ENCODE results near the gene PCGF3.

The PCGF3 gene, protein sequence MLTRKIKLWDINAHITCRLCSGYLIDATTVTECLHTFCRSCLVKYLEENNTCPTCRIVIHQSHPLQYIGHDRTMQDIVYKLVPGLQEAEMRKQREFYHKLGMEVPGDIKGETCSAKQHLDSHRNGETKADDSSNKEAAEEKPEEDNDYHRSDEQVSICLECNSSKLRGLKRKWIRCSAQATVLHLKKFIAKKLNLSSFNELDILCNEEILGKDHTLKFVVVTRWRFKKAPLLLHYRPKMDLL

DNA sequence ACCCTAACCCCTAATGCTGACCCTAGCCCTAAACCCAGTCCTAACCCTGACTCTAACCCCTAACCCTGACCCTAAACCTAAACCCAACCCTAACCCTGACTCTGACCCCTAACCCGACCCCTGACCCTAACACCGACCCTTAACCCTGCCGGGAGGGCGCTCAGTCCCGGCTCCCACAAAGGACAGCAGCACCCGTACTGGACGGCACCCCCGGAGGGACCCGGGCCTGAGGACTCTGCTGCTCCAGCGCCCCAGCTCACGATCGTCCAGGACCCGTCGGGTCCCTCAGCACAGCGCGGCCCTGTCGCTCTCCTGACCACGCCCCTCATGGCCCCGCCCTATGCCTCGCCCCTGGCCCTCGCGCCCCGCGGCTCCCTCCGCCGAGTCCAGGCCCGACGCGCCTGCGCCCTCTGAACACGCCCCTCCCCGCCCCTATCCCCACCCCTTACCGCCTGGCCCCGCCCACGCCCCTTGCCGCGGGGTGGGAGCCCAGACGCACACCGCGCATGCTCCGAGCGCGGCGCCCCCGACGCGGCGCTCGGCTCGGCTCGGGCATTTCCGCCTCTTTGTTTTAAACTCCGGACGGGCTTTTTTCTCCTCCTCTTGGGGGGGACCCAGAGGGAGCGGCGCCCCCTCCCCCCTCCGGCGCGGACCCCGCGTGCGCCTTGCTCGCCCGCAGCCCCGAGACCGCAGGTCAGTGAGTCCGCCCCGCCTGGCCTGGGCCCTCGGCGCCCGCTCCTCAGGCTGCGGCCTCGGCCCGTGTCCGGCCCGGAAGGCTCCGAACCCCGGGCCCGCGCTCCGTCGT is at the start of gene PCGF3:
PCGF3 (plus strand) TSS at position 555 of the 805 bp plus-strand sequence. CDS start 27,849 bp downstream, outside the sequence.
- Histone ChIP-seq H3K36me3 (ENCODE audit: control insufficient read depth, insufficient read depth, low read length) (no peaks in the 10 kb centered on the region), H3K4me3 (ENCODE audit: low read length) (peak within 1 kb of the TSS; percentile 88), H3K9ac (ENCODE audit: low read length) (peak within 1 kb of the TSS; percentile 93), H3K27me3 (ENCODE audit: control insufficient read depth, insufficient read depth, low read length) (no peaks in the 10 kb centered on the region), H3K4me1 (ENCODE audit: control insufficient read depth, insufficient read depth, low read length) (peaks cover 13% of the 10 kb centered on the region), H3K27ac (ENCODE audit: low read depth, low read length) (peak within 1 kb of the TSS; percentile 72)

DNA sequence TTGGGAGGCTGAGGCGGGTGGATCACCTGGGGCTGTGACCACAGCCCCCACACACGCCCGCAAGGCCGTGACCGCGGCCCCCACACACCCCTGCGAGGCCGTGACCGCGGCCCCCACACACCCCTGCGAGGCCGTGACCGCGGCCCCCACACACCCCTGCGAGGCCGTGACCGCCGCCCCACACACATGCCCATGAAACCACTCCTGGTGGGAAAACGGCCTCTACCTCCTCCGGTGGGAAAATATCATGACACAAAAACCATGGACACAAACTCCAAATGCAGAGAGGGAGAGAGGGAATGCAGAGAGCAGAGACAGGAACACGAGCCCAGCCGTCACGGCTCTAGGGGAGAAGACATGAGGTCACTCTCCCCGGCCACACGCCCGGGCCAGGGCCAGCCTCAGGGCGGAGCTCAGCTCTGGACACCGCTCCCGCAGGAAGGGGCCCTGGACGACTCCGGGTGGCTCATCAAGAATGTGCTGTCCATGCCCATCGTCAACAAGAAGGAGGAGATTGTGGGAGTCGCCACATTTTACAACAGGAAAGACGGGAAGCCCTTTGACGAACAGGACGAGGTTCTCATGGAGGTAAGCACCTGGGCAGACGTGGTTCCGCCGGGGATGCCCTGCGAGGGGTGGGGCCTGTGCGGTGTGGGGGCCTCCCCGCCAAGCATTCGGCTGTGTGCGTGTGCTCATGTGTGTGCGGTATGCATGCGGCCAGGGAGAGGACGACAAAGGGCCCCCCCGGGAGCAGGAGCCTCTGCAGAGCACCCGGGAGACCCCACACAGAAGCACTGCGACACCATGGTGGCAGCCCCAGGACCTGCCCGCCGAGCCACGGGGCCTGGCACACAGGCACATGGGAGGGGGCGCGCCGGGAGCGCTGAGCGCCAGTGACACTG is 48.9 kb upstream of the PCGF3 start:
- no peaks in the 10 kb centered on the region for H3K4me1 ChIP-seq (ENCODE audit: control insufficient read depth, insufficient read depth, low read length)
- no peaks in the 10 kb centered on the region for H3K36me3 ChIP-seq (ENCODE audit: control insufficient read depth, insufficient read depth, low read length)
- no peak overlapping the region for H3K27ac ChIP-seq (ENCODE audit: low read depth, low read length)
- H3K27me3 ChIP-seq (ENCODE audit: control insufficient read depth, insufficient read depth, low read length): no peaks in the 10 kb centered on the region
- no peak overlapping the region for H3K4me3 ChIP-seq (ENCODE audit: low read length)
- no peak overlapping the region for H3K9ac ChIP-seq (ENCODE audit: low read length)

DNA sequence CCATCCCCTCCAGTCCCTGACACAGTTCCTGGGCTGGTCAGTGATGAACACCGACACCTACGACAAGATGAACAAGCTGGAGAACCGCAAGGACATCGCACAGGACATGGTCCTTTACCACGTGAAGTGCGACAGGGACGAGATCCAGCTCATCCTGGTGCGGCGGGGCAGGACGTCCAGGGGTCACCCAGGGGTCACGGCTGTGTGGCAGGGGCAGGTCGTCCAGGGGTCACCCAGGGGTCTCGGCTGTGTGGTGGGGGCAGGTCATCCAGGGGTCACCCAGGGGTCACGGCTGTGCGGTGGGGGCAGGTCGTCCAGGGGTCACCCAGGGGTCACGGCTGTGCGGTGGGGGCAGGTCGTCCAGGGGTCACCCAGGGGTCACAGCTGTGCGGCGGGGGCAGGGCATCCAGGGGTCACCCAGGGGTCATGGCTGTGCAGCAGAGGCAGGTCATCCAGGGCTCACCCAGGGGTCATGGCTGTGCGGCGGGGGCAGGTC is 48.2 kb upstream of the PCGF3 start:
- H3K4me3 ChIP-seq (ENCODE audit: low read length): no peak overlapping the region
- H3K4me1 ChIP-seq (ENCODE audit: control insufficient read depth, insufficient read depth, low read length): no peaks in the 10 kb centered on the region
- H3K36me3 ChIP-seq (ENCODE audit: control insufficient read depth, insufficient read depth, low read length): no peaks in the 10 kb centered on the region
- H3K27ac ChIP-seq (ENCODE audit: low read depth, low read length): no peak overlapping the region
- H3K27me3 ChIP-seq (ENCODE audit: control insufficient read depth, insufficient read depth, low read length): no peaks in the 10 kb centered on the region
- H3K9ac ChIP-seq (ENCODE audit: low read length): no peak overlapping the region

DNA sequence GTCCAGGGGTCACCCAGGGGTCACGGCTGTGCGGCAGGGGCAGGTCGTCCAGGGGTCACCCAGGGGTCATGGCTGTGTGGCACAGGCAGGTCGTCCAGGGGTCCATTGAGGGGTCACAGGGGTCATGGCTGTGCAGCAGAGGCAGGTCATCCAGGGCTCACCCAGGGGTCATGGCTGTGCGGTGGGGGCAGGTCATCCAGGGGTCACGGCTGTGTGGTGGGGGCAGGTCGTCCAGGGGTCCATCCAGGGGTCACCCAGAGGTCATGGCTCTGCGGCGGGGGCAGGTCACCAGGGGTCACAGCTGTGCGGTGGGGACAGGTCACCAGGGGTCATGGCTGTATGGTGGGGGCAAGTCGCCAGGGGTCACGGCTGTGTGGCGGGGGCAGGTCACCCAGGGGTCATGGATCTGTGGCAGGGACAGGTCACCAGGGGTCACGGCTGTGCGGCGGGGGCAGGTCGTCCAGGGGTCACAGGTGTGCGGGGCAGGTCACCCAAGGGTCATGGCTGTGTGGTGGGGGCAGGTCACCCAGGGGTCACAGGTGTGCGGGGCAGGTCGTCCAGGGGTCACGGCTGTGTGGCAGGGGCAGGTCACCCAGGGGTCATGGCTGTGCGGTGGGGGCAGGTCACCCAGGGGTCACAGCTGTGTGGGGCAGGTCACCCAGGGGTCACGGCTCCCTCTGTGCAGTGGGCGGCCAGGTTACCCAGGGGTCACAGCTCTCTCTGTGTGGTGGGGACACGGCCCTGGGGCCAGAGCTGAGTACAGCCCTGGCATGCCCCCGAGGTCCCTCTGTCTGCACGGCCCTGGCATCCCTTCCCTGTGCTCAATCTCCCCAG is 47.6 kb upstream of the PCGF3 start:
- Histone ChIP-seq H3K4me3 (ENCODE audit: low read length) (no peak overlapping the region), H3K9ac (ENCODE audit: low read length) (no peak overlapping the region), H3K27me3 (ENCODE audit: control insufficient read depth, insufficient read depth, low read length) (no peaks in the 10 kb centered on the region), H3K4me1 (ENCODE audit: control insufficient read depth, insufficient read depth, low read length) (no peaks in the 10 kb centered on the region), H3K27ac (ENCODE audit: low read depth, low read length) (no peak overlapping the region), H3K36me3 (ENCODE audit: control insufficient read depth, insufficient read depth, low read length) (no peaks in the 10 kb centered on the region)

DNA sequence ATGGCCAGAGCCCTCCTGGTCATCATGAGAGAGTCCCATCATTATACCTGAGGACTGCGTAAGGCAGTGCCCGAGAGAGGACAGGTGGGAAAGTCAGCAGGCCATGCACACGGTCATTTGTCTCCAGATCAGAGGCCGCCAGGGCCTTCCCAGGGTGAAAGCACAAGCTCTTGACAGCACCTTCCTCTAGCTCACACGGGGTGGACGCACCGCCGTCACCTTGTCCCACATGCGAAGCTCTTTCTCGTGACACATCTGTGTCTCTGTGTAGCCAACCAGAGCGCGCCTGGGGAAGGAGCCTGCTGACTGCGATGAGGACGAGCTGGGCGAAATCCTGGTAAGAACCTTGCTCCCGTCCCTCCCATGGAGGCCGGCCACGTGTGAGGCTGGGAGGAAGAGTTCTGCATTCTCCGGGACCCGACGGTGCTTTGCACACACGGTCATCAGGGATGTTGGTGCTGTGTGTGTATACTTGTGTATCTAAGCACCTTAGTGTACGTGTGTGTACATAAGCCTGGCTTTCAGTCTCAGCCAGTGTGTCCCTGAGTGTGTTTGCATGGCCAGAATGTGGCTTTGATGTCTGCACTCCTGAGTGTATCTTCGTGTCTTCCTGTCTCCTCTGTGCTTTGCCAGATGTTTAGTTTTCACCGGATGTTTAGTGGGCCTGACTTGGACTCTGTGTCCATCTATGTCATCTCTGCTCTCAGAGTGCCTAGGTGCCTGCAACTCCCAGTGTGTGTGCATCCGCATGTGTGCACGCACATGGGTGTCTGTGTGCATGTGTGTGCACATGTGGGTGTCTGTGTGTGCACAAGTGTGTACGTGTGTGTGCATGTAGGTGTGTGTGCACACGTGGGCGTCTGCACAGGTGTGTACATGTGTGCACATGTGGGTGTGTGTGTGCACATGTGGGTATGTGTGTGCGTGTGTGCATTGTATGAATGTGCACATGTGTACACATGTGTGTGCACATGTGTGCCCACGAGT is 46.7 kb upstream of the PCGF3 start:
- no peaks in the 10 kb centered on the region for H3K4me1 ChIP-seq (ENCODE audit: control insufficient read depth, insufficient read depth, low read length)
- H3K36me3 ChIP-seq (ENCODE audit: control insufficient read depth, insufficient read depth, low read length): no peaks in the 10 kb centered on the region
- H3K27ac ChIP-seq (ENCODE audit: low read depth, low read length): no peak overlapping the region
- no peaks in the 10 kb centered on the region for H3K27me3 ChIP-seq (ENCODE audit: control insufficient read depth, insufficient read depth, low read length)
- H3K4me3 ChIP-seq (ENCODE audit: low read length): no peak overlapping the region
- H3K9ac ChIP-seq (ENCODE audit: low read length): no peak overlapping the region

DNA sequence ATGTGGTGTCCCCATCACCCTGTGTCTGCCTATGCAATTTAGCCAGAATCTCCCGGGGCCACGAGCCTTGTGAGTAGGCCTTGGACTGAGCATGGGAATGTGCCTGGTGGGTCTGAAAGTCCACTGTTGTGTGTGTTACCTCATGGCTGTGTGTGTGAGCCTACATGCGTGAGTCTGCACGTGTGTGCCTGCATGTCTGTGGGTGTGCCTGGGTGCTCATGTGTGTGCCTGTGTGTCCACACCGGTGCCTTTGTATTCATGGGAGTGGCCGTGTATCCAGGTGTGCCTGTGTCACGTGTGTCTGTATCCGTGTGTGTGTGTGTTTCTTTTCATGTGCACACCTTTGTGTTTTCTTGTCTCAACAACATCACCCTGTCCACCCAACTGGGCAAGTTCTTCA is 45.8 kb upstream of the PCGF3 start:
- no peak overlapping the region for H3K4me3 ChIP-seq (ENCODE audit: low read length)
- H3K4me1 ChIP-seq (ENCODE audit: control insufficient read depth, insufficient read depth, low read length): no peaks in the 10 kb centered on the region
- no peaks in the 10 kb centered on the region for H3K36me3 ChIP-seq (ENCODE audit: control insufficient read depth, insufficient read depth, low read length)
- H3K27me3 ChIP-seq (ENCODE audit: control insufficient read depth, insufficient read depth, low read length): no peaks in the 10 kb centered on the region
- no peak overlapping the region for H3K27ac ChIP-seq (ENCODE audit: low read depth, low read length)
- H3K9ac ChIP-seq (ENCODE audit: low read length): no peak overlapping the region

DNA sequence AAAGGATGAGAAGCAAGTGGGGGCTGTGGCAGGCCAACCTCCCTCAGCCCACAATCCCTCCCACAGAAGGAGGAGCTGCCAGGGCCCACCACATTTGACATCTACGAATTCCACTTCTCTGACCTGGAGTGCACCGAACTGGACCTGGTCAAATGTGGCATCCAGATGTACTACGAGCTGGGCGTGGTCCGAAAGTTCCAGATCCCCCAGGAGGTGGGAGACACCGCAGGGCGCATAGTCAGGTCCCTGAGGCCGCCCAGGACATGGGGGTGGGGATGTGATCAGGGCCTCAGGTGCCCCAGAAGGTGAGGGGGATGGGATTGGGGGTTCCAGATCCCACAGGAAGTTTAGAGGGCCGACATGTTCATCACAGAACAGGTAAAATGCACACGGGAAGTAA is 45.2 kb upstream of the PCGF3 start:
- Histone ChIP-seq H3K27ac (ENCODE audit: low read depth, low read length) (no peak overlapping the region), H3K27me3 (ENCODE audit: control insufficient read depth, insufficient read depth, low read length) (no peaks in the 10 kb centered on the region), H3K4me3 (ENCODE audit: low read length) (no peak overlapping the region), H3K36me3 (ENCODE audit: control insufficient read depth, insufficient read depth, low read length) (no peaks in the 10 kb centered on the region), H3K4me1 (ENCODE audit: control insufficient read depth, insufficient read depth, low read length) (no peaks in the 10 kb centered on the region), H3K9ac (ENCODE audit: low read length) (no peak overlapping the region)

DNA sequence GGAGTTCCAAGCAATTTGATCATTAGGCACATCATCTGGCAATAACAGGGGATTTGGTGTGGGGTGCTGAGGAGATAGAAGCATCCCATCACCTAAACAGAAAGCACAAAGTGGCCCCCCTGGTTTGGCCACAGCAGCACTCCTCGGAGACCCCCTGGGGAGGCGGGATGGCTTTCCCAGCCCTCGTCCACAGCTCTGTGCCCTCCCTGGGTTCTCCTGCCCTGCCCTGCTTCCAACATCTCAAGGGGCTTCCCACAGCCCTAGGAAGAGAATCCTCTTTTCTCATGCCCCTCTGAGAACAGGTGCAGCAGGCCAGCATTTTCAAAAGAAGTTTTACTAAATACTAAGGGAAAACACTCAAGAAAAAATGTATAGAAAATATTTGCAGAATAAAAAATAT is 44.4 kb upstream of the PCGF3 start:
- Histone ChIP-seq H3K4me1 (ENCODE audit: control insufficient read depth, insufficient read depth, low read length) (no peaks in the 10 kb centered on the region), H3K9ac (ENCODE audit: low read length) (no peak overlapping the region), H3K36me3 (ENCODE audit: control insufficient read depth, insufficient read depth, low read length) (no peaks in the 10 kb centered on the region), H3K27ac (ENCODE audit: low read depth, low read length) (no peak overlapping the region), H3K27me3 (ENCODE audit: control insufficient read depth, insufficient read depth, low read length) (no peaks in the 10 kb centered on the region), H3K4me3 (ENCODE audit: low read length) (no peak overlapping the region)

DNA sequence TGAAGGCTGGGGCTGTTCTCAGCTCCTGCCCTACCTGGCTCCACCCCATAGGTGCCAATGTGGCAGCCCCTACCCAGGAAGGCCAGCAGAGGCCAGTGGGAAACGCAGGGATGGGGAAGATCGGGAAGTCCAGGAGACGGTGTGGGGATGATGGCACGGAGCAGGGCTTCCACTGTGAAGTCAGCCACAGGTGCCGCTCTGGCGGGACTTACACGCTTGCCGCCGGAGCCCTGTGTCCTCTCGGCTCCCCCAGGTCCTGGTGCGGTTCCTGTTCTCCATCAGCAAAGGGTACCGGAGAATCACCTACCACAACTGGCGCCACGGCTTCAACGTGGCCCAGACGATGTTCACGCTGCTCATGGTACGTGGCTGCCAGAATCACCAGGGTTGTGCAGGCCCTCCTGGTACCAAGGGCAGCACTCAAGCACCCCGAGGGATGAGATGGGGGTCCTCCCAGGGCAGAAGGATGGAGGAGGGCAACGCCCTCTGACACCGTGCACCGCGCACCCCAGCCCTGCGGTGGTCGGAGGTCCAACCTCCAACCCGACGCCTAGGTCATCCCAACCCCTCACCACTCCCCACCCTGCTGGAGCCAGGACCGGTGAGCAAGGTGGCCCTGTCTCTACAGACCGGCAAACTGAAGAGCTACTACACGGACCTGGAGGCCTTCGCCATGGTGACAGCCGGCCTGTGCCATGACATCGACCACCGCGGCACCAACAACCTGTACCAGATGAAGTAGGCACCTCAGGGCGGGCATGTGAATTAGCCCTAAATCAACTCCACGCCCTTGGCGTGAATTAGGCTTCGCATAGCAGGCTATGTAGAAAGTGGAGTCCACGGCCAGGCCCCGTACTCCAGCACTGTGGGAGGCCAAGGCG is 43.5 kb upstream of the PCGF3 start:
- Histone ChIP-seq H3K4me3 (ENCODE audit: low read length) (no peak overlapping the region), H3K4me1 (ENCODE audit: control insufficient read depth, insufficient read depth, low read length) (no peaks in the 10 kb centered on the region), H3K27me3 (ENCODE audit: control insufficient read depth, insufficient read depth, low read length) (no peaks in the 10 kb centered on the region), H3K27ac (ENCODE audit: low read depth, low read length) (no peak overlapping the region), H3K9ac (ENCODE audit: low read length) (no peak overlapping the region), H3K36me3 (ENCODE audit: control insufficient read depth, insufficient read depth, low read length) (no peaks in the 10 kb centered on the region)

DNA sequence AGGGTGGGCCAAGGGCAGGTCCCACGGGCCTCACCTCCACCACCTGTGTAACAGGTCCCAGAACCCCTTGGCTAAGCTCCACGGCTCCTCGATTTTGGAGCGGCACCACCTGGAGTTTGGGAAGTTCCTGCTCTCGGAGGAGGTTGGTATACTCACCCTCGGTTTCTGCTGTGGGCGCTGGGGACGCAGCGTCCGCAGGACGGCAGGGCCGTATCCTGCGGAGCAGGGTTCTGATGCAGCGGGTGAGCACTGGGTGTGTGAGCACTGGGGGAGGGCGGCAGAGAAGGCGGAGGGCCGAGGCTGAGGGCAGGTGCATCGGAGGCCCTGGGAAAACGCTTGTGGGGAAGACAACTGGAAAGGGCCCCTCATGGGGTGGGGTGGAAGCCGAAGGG is 42.6 kb upstream of the PCGF3 start:
- Histone ChIP-seq H3K4me3 (ENCODE audit: low read length) (peak overlapping the region; percentile 66), H3K9ac (ENCODE audit: low read length) (no peak overlapping the region), H3K27ac (ENCODE audit: low read depth, low read length) (no peak overlapping the region), H3K4me1 (ENCODE audit: control insufficient read depth, insufficient read depth, low read length) (no peaks in the 10 kb centered on the region), H3K27me3 (ENCODE audit: control insufficient read depth, insufficient read depth, low read length) (no peaks in the 10 kb centered on the region), H3K36me3 (ENCODE audit: control insufficient read depth, insufficient read depth, low read length) (no peaks in the 10 kb centered on the region)
